Hepatocyte (in vitro differentiated cells): Measurements from ENCODE around the gene BRIP1.

Experiments used
- CTCF ChIP-seq: fragments of 200-600 bp; sonication (generic); IDR thresholded peaks from 2 replicates; pipeline ENCODE4 v1.5.1; 2016; ENCODE audit warnings: antibody characterized with exemption, mild to moderate bottlenecking; ENCODE audit not compliant: poor library complexity
- EZH2phosphoT487 ChIP-seq: fragments of 200-600 bp; sonication (generic); IDR thresholded peaks from one replicate; pipeline ENCODE4 v1.6.1; 2018; ENCODE audit warnings: antibody characterized with exemption, mild to moderate bottlenecking, low read depth, moderate library complexity; ENCODE audit not compliant: unreplicated experiment, severe bottlenecking

- TF ChIP-seq EZH2phosphoT487 (no peak), CTCF (no peak)
These were observed 116.9 kb downstream of the BRIP1 start for GRCh38 chr17:61746248-61746985.
